GM12878 (cell line): ENCODE results near the gene ZNF48. TPM values are rescaled to one million over a fixed set of nuclear protein-coding genes. Genes with fewer than 3 reads are reported as not detected.

Source experiments
- ATAC-seq: fragments of 200-7000 bp; cut with Tn5 transposase; 3 replicates; pipeline ENCODE4 v1.9.1; 2020; ENCODE audit warnings: mild to moderate bottlenecking, moderate library complexity
- BruUV-seq: library from RNA; stranded (reverse); fragments of 400-500 nt; replicated peaks from 2 replicates; lab custom pipeline; 2021; lab: Mats Ljungman, UMichigan
- CTCF ChIA-PET: fragments of 300-600 bp; sonication (Branson Sonifier 250); formaldehyde crosslinking; extraction: SDS; loops from one replicate; lab custom pipeline; 2021; ENCODE audit warnings: inconsistent platforms; lab: Yijun Ruan, JAX
- POLR2A ChIA-PET: fragments of 350-600 bp; formaldehyde crosslinking; extraction: SDS; loops from one replicate; lab custom pipeline; 2021; ENCODE audit warnings: inconsistent platforms; lab: Charles Lee
- RAD21 ChIA-PET: fragments of 300-600 bp; sonication (Branson Sonifier 250); formaldehyde crosslinking; loops from one replicate; lab custom pipeline; 2023; ENCODE audit warnings: antibody characterized with exemption; ENCODE audit not compliant: unreplicated experiment; lab: Charles Lee
- SMC1A ChIA-PET: fragments of 300-600 bp; sonication (Branson Sonifier 250); formaldehyde crosslinking; loops from one replicate; lab custom pipeline; 2023; ENCODE audit not compliant: unreplicated experiment, uncharacterized antibody; lab: Charles Lee
- DNase-seq: peaks from one replicate; pipeline ENCODE4 v3.0.0-alpha.2; 2011; ENCODE audit warnings: low read depth, low spot score
- FAIRE-seq: peaks from 3 replicates; lab custom pipeline; 2011; peaks lifted over from hg19 to GRCh38; lab: Jason Lieb, UNC
- H2AFZ ChIP-seq: 2 replicates; pipeline ENCODE4 v1.6.0; 2011; ENCODE audit warnings: low read depth, low read length, control low read depth; ENCODE audit not compliant: control insufficient read depth
- H3K27ac ChIP-seq: 2 replicates; pipeline ENCODE4 v1.5.1; 2011; ENCODE audit warnings: control low read depth; ENCODE audit not compliant: control insufficient read depth, insufficient read depth
- H3K27me3 ChIP-seq, 2 experiments: replicated peaks in 1 of 2; 2 replicates each; pipeline versions ENCODE4 v1.6.0 to v1.6.1; 2011; ENCODE audit warnings: low read length in 1 of 2; ENCODE audit not compliant: control insufficient read depth in 2 of 2, insufficient read depth in 2 of 2
- H3K36me3 ChIP-seq, 2 experiments: 2 replicates each; pipeline ENCODE4 v1.5.1; 2011; ENCODE audit warnings: low read length in 1 of 2; ENCODE audit not compliant: control insufficient read depth in 2 of 2, insufficient read depth in 2 of 2
- H3K4me1 ChIP-seq: 2 replicates; pipeline ENCODE4 v1.6.1; 2011; ENCODE audit warnings: mild to moderate bottlenecking, low read length, moderate library complexity, mixed read lengths; ENCODE audit not compliant: control insufficient read depth, insufficient read depth
- H3K4me2 ChIP-seq: 2 replicates; pipeline ENCODE4 v1.6.0; 2011; ENCODE audit warnings: control low read depth; ENCODE audit not compliant: control insufficient read depth, insufficient read depth
- H3K4me3 ChIP-seq: fragments of 200-600 bp; sonication (generic); 2 replicates; pipeline ENCODE4 v1.5.1; 2016
- H3K79me2 ChIP-seq: 2 replicates; pipeline ENCODE4 v1.6.0; 2011; ENCODE audit warnings: low read length; ENCODE audit not compliant: control insufficient read depth, insufficient read depth
- H3K9ac ChIP-seq: 2 replicates; pipeline ENCODE4 v1.8.0; 2011; ENCODE audit warnings: low read length, control low read depth, mixed read lengths; ENCODE audit not compliant: control insufficient read depth, insufficient read depth
- H3K9me3 ChIP-seq: replicated peaks from 3 replicates; pipeline ENCODE4 v1.5.1; 2011; ENCODE audit warnings: mild to moderate bottlenecking, low read length; ENCODE audit not compliant: control insufficient read depth, insufficient read depth
- H4K20me1 ChIP-seq: 2 replicates; pipeline ENCODE4 v1.6.0; 2011; ENCODE audit not compliant: control insufficient read depth, insufficient read depth
- BMI1 ChIP-seq: fragments of 450-650 bp; IDR thresholded peaks from 2 replicates; pipeline ENCODE4 v1.6.1; 2016; ENCODE audit warnings: mild to moderate bottlenecking, moderate library complexity, borderline replicate concordance
- CHD1 ChIP-seq: IDR thresholded peaks from 2 replicates; pipeline ENCODE4 v1.6.1; 2012; ENCODE audit warnings: low read depth, low read length, improper control_type of control experiment
- CHD4 ChIP-seq: fragments of 200-600 bp; sonication (generic); IDR thresholded peaks from 2 replicates; pipeline ENCODE4 v1.6.1; 2016; ENCODE audit warnings: mild to moderate bottlenecking
- CREM ChIP-seq: IDR thresholded peaks from 2 replicates; pipeline ENCODE4 v1.6.1; 2014; ENCODE audit warnings: antibody characterized with exemption, low read depth
- FOXM1 ChIP-seq: IDR thresholded peaks from 2 replicates; pipeline ENCODE4 v1.6.1; 2012; ENCODE audit warnings: low read depth, mild to moderate bottlenecking, inconsistent platforms, low read length, moderate library complexity
- HCFC1 ChIP-seq: fragments of 150-350 bp; IDR thresholded peaks from 2 replicates; pipeline ENCODE4 v1.6.1; 2014; ENCODE audit warnings: low read length
- IRF3 ChIP-seq: fragments of 450-650 bp; IDR thresholded peaks from 2 replicates; pipeline ENCODE4 v1.6.1; 2014; ENCODE audit warnings: mild to moderate bottlenecking
- JUNB ChIP-seq: IDR thresholded peaks from 2 replicates; pipeline ENCODE4 v1.6.1; 2016; ENCODE audit warnings: antibody characterized with exemption, mild to moderate bottlenecking
- MYC ChIP-seq: IDR thresholded peaks from 2 replicates; pipeline ENCODE4 v1.6.1; 2011; ENCODE audit warnings: mild to moderate bottlenecking, low read length, moderate library complexity, inconsistent platforms; ENCODE audit not compliant: insufficient read depth, insufficient replicate concordance, insufficient read length, severe bottlenecking
- NFYB ChIP-seq: IDR thresholded peaks from 2 replicates; pipeline ENCODE4 v1.6.1; 2011; ENCODE audit warnings: low read depth, mild to moderate bottlenecking, low read length, improper control_type of control experiment, moderate library complexity; ENCODE audit not compliant: insufficient read depth
- POLR2A ChIP-seq: IDR thresholded peaks from 2 replicates; pipeline ENCODE4 v1.6.1; 2011; ENCODE audit warnings: low read depth, mild to moderate bottlenecking, low read length
- RELA ChIP-seq: fragments of 450-650 bp; IDR thresholded peaks from 2 replicates; pipeline ENCODE4 v1.8.0; 2014; ENCODE audit warnings: borderline replicate concordance; ENCODE audit not compliant: partially characterized antibody
- SMC3 ChIP-seq: IDR thresholded peaks from 2 replicates; pipeline ENCODE4 v1.6.1; 2011; ENCODE audit warnings: low read length, improper control_type of control experiment, borderline replicate concordance
- SRF ChIP-seq, 2 experiments: IDR thresholded peaks; 2 replicates each; pipeline ENCODE4 v1.6.1; 2011; ENCODE audit warnings: low read depth in 2 of 2, low read length in 2 of 2, mild to moderate bottlenecking in 1 of 2, moderate library complexity in 1 of 2
- SUZ12 ChIP-seq: fragments of 200-600 bp; sonication (generic); IDR thresholded peaks from one replicate; pipeline ENCODE4 v1.6.1; 2018; ENCODE audit warnings: antibody characterized with exemption, mild to moderate bottlenecking; ENCODE audit not compliant: unreplicated experiment
- TCF7 ChIP-seq: IDR thresholded peaks from 2 replicates; pipeline ENCODE4 v1.6.1; 2014; ENCODE audit warnings: antibody characterized with exemption, borderline replicate concordance
- USF1 ChIP-seq: IDR thresholded peaks from 2 replicates; pipeline ENCODE4 v1.6.1; 2011; ENCODE audit warnings: borderline replicate concordance, low read depth, mild to moderate bottlenecking, moderate library complexity, mixed read lengths, low read length; ENCODE audit not compliant: insufficient read depth; ENCODE audit errors: extremely low read length
- USF2 ChIP-seq: IDR thresholded peaks from 2 replicates; pipeline ENCODE4 v1.6.1; 2011; ENCODE audit warnings: low read depth, low read length, improper control_type of control experiment, borderline replicate concordance
- WRNIP1 ChIP-seq: IDR thresholded peaks from 2 replicates; pipeline ENCODE4 v1.6.1; 2011; ENCODE audit warnings: low read depth, low read length, improper control_type of control experiment, borderline replicate concordance
- ZNF217 ChIP-seq: fragments of 450-650 bp; IDR thresholded peaks from 2 replicates; pipeline ENCODE4 v1.6.1; 2017; ENCODE audit warnings: antibody characterized with exemption, mild to moderate bottlenecking
- ZNF274 ChIP-seq: IDR thresholded peaks from one replicate; pipeline ENCODE4 v1.8.0; 2011; ENCODE audit not compliant: insufficient read length, insufficient read depth
- WGBS: methylation state at CpG from one replicate; pipeline ENCODE4 v1.1.6; 2016; ENCODE audit warnings: low lambda C conversion rate; ENCODE audit not compliant: insufficient replicate concordance, insufficient coverage; ENCODE audit errors: missing lambda C conversion rate; 5-methylcytosine and 5-hydroxymethylcytosine counted together
- in situ Hi-C: fragments of 300-500 bp; cut with MboI; formaldehyde crosslinking; loops from 9 replicates; pipeline ENCODE4 v1.14.3; 2018; ENCODE audit warnings: mixed read lengths
- intact Hi-C: fragments of 100-400 bp; cut with micrococcal nuclease; formaldehyde crosslinking; loops from one replicate; pipeline ENCODE4 v1.14.2; 2022; ENCODE audit not compliant: unreplicated experiment
- polyA plus RNA-seq, 11 experiments: library from polyadenylated mRNA; depleted of rRNA in 4 of 11; unstranded in 6 of 11; stranded (reverse) in 5 of 11; fragments of >200 nt; fragmentation: Nextera tagmentation in 4 of 11; fragmentation: Illumina TruSeq in 1 of 11; extraction: Ambion mirVana in 4 of 11; extraction: Trizol in 1 of 11; gene quantifications; 1 replicate in 1 of 11; 2 replicates in 10 of 11; pipeline versions ENCODE4 v1.2.1 to v1.2.3, GENCODE V29; 2011 to 2016; ENCODE audit warnings: inconsistent platforms in 2 of 11, missing spikeins in 2 of 11, low read depth in 1 of 11
- total RNA-seq, 4 experiments: library from RNA; depleted of rRNA in 3 of 4; stranded (reverse); fragments of >200 nt in 3 of 4; fragmentation: Illumina TruSeq in 1 of 4; extraction: Trizol in 1 of 4; gene quantifications; 2 replicates each; pipeline versions ENCODE4 v1.2.1 to v1.2.3, GENCODE V29; 2013 to 2021

Gene ZNF48
- total and polyA plus RNA-seq, 10 of the 15 experiments (the other 5 are each of a cell fraction or from before 2014, with no cell fraction given), result 0.14 to 12.0 (median 4.2) TPM

- TF ChIP-seq JUNB (no peak), CREM (peak; percentile 66), HCFC1 (no peak), MYC (no peak), CHD1 (no peak), WRNIP1 (no peak), BMI1 (peak; percentile 73; the same call in 1 of the 2 replicates), POLR2A (no peak), ZNF274 (no peak), IRF3 (no peak), RELA (no peak)
Observed at GRCh38 chr16:30350134-30350871, 44.9 kb upstream of the ZNF48 start (continued).

GRCh38 chr16:30351001-30351441 lies 44.2 kb upstream of the ZNF48 start:
- POLR2A ChIA-PET, result interaction anchor here (0.8 kb wide), 1 partner anchor 21 kb away, joined by 3 read pairs; no protein-coding TSS in a partner anchor
- TF ChIP-seq SMC3, result no peak
- no peak for TF ChIP-seq NFYB
- TF ChIP-seq ZNF217, result no peak
- no peak for TF ChIP-seq RELA
- TF ChIP-seq CHD4, result no peak
- no peak for TF ChIP-seq MYC
- TF ChIP-seq SUZ12, result no peak
- no peak for TF ChIP-seq FOXM1
- peak; percentile 33 for TF ChIP-seq USF1
- TF ChIP-seq TCF7, result no peak
- TF ChIP-seq SRF (IDR thresholded peaks at IDR 0.05; ENCODE audit: low read depth in 2 of 2, low read length in 2 of 2), result peak in 1 of 2 experiments; percentile 35; a peak in 1 of 4 replicates
- no peak for TF ChIP-seq USF2

More at GRCh38 chr16:30351001-30351441, 44.2 kb upstream of the ZNF48 start:
- ATAC-seq (no peak), DNase-seq (no peak), FAIRE-seq (no peak)
- BruUV-seq, result no TSS peak
- H3K4me2 ChIP-seq, result peak overlapping the region; percentile 82
- ChIA-PET CTCF (interaction anchor here (2.1 kb wide), 1 partner anchor 20 kb away, joined by 5 read pairs; no protein-coding TSS in a partner anchor), SMC1A (interaction anchor here (1.1 to 1.9 kb wide), 2 partner anchors 16 to 18 kb away, joined by 3 to 4 read pairs; no protein-coding TSS in a partner anchor), RAD21 (interaction anchor here (1.0 kb wide), 1 partner anchor 16 kb away, joined by 8 read pairs; no protein-coding TSS in a partner anchor)
- intact Hi-C loops (loop anchor here (10.0 kb wide), 1 partner anchor 256 kb away; the partner anchor contains the start of genes TBX6 and YPEL3), in situ Hi-C loops (no loop called here)
- H3K27me3 ChIP-seq, result no peaks in the 10 kb centered on the region
- no peaks in the 10 kb centered on the region for H3K9me3 ChIP-seq
- peaks cover 18% of the 10 kb centered on the region for H3K79me2 ChIP-seq
- peaks cover 8% of the 10 kb centered on the region for H4K20me1 ChIP-seq
- no peak overlapping the region for H2AFZ ChIP-seq
- H3K4me3 ChIP-seq, result no peak overlapping the region
- H3K36me3 ChIP-seq, result peaks cover 0 to 4% of the 10 kb centered on the region in 2 experiments
- 67% methylated on average over 15 of the region's 15 CpGs for WGBS
- H3K27ac ChIP-seq, result peak overlapping the region; percentile 48; the same call in 1 of the 2 replicates
- H3K4me1 ChIP-seq, result peaks cover 33% of the 10 kb centered on the region
- H3K9ac ChIP-seq, result no peak overlapping the region
